H1 (cell line): ENCODE data around the gene LCE1B. TPM values are rescaled to one million over a fixed set of nuclear protein-coding genes. Genes with fewer than 3 reads are reported as not detected.

Source experiments
- CTCF ChIA-PET: fragments of 300-600 bp; sonication (Branson Sonifier 250); formaldehyde crosslinking; loops from one replicate; lab custom pipeline; 2021; ENCODE audit not compliant: partially characterized antibody; lab: Charles Lee
- POLR2A ChIA-PET: fragments of 300-600 bp; sonication (Branson Sonifier 250); formaldehyde crosslinking; loops from one replicate; lab custom pipeline; 2021; ENCODE audit warnings: inconsistent platforms; ENCODE audit not compliant: partially characterized antibody; lab: Charles Lee
- DNase-seq, 2 experiments: peaks; one replicate each; pipeline versions ENCODE4 v3.0.0 to v3.0.0-alpha.2; 2010 to 2022; ENCODE audit warnings: low spot score in 2 of 2, low read depth in 1 of 2, mixed read lengths in 1 of 2
- FAIRE-seq: peaks from 2 replicates; lab custom pipeline; 2011; peaks lifted over from hg19 to GRCh38; lab: Jason Lieb, UNC
- H2AFZ ChIP-seq: 2 replicates; pipeline ENCODE4 v1.8.1; 2012; ENCODE audit warnings: low read length, inconsistent platforms
- H2AK5ac ChIP-seq: 2 replicates; pipeline ENCODE4 v1.6.1; 2013; ENCODE audit warnings: low read depth, low read length
- H2BK120ac ChIP-seq: replicated peaks from 2 replicates; pipeline ENCODE3; 2013; ENCODE audit warnings: low read depth, low read length, inconsistent platforms
- H2BK12ac ChIP-seq: 2 replicates; pipeline ENCODE4 v1.6.1; 2013; ENCODE audit warnings: low read depth, low read length
- H2BK15ac ChIP-seq: 2 replicates; pipeline ENCODE4 v1.6.1; 2013; ENCODE audit warnings: low read length
- H2BK20ac ChIP-seq: 2 replicates; pipeline ENCODE4 v1.6.1; 2013; ENCODE audit warnings: low read length
- H2BK5ac ChIP-seq: 2 replicates; pipeline ENCODE4 v1.6.1; 2013; ENCODE audit warnings: low read depth, low read length
- H3K14ac ChIP-seq: 2 replicates; pipeline ENCODE4 v1.6.1; 2013; ENCODE audit warnings: inconsistent platforms; ENCODE audit not compliant: insufficient read length
- H3K18ac ChIP-seq: 2 replicates; pipeline ENCODE4 v1.6.1; 2013; ENCODE audit warnings: low read length; ENCODE audit errors: extremely low read depth
- H3K23ac ChIP-seq: 2 replicates; pipeline ENCODE4 v1.6.1; 2013; ENCODE audit warnings: inconsistent platforms; ENCODE audit not compliant: insufficient read length
- H3K23me2 ChIP-seq: 2 replicates; pipeline ENCODE4 v1.6.1; 2013; ENCODE audit warnings: low read depth, low read length
- H3K27ac ChIP-seq: 2 replicates; pipeline ENCODE4 v1.6.1; 2011; ENCODE audit warnings: low read depth, low read length, inconsistent platforms
- H3K27me3 ChIP-seq, 4 experiments: replicated peaks in 1 of 4; 1 replicate in 1 of 4; 2 replicates in 3 of 4; pipeline versions ENCODE4 v1.6.1 to v1.8.1; 2011 to 2013; ENCODE audit warnings: low read length in 3 of 4, mild to moderate bottlenecking in 3 of 4, inconsistent platforms in 2 of 4, mixed read lengths in 2 of 4, moderate library complexity in 1 of 4; ENCODE audit not compliant: control insufficient read depth in 3 of 4, insufficient read depth in 3 of 4; ENCODE audit errors: extremely low read depth in 1 of 4
- H3K36me3 ChIP-seq, 4 experiments: 2 replicates each; pipeline versions ENCODE4 v1.6.1 to v1.8.1; 2011 to 2013; ENCODE audit warnings: mild to moderate bottlenecking in 4 of 4, low read length in 3 of 4, moderate library complexity in 2 of 4, control low read depth in 1 of 4, inconsistent platforms in 1 of 4; ENCODE audit not compliant: insufficient read depth in 4 of 4, control insufficient read depth in 2 of 4
- H3K4ac ChIP-seq: replicated peaks from 2 replicates; pipeline ENCODE3; 2013; ENCODE audit warnings: low read length, low read depth, mixed read lengths, inconsistent platforms; ENCODE audit not compliant: insufficient read length
- H3K4me1 ChIP-seq, 4 experiments: replicated peaks in 1 of 4; 1 replicate in 1 of 4; 2 replicates in 3 of 4; pipeline versions ENCODE4 v1.6.1 to v1.8.1; 2011 to 2013; ENCODE audit warnings: low read length in 3 of 4, inconsistent platforms in 2 of 4, mixed read lengths in 1 of 4; ENCODE audit not compliant: insufficient read depth in 4 of 4, control insufficient read depth in 3 of 4
- H3K4me2 ChIP-seq, 2 experiments: 2 replicates each; pipeline versions ENCODE4 v1.6.1 to v1.8.1; 2011 to 2013; ENCODE audit warnings: low read depth in 2 of 2, low read length in 2 of 2, control low read depth in 1 of 2, inconsistent platforms in 1 of 2, mild to moderate bottlenecking in 1 of 2; ENCODE audit not compliant: insufficient read depth in 1 of 2
- H3K4me3 ChIP-seq, 4 experiments: fragments of 200-600, 300-600 bp in 1 of 4; sonication (generic), shearing (Covaris generic), sonication (Bioruptor Twin) in 1 of 4; 2 replicates each; pipeline versions ENCODE4 v1.5.1 to v1.8.1; 2011 to 2016; ENCODE audit warnings: low read length in 4 of 4, low read depth in 3 of 4, control low read depth in 2 of 4, inconsistent platforms in 2 of 4, mild to moderate bottlenecking in 2 of 4, mixed read lengths in 1 of 4, moderate library complexity in 1 of 4; ENCODE audit not compliant: insufficient read depth in 2 of 4; ENCODE audit errors: extremely low read depth in 1 of 4
- H3K56ac ChIP-seq: replicated peaks from 2 replicates; pipeline ENCODE3; 2013; ENCODE audit warnings: low read depth, mild to moderate bottlenecking, mixed read lengths, low read length, inconsistent platforms; ENCODE audit not compliant: insufficient read length
- H3K79me1 ChIP-seq: 2 replicates; pipeline ENCODE4 v1.6.1; 2013; ENCODE audit warnings: low read depth, low read length, control low read depth
- H3K79me2 ChIP-seq, 2 experiments: 2 replicates each; pipeline versions ENCODE4 v1.6.1 to v1.8.1; 2012 to 2013; ENCODE audit warnings: low read length in 2 of 2, mild to moderate bottlenecking in 2 of 2, inconsistent platforms in 1 of 2; ENCODE audit not compliant: insufficient read depth in 2 of 2, control insufficient read depth in 1 of 2
- H3K9ac ChIP-seq, 4 experiments: replicated peaks in 1 of 4; 1 replicate in 1 of 4; 2 replicates in 3 of 4; pipeline versions ENCODE4 v1.6.1 to v1.8.1; 2011 to 2013; ENCODE audit warnings: low read depth in 3 of 4, low read length in 3 of 4, control low read depth in 2 of 4, mild to moderate bottlenecking in 2 of 4, moderate library complexity in 2 of 4, inconsistent platforms in 1 of 4; ENCODE audit errors: extremely low read depth in 1 of 4
- H3K9me3 ChIP-seq, 2 experiments: 2 replicates each; pipeline versions ENCODE4 v1.6.1 to v1.8.1; 2012 to 2013; ENCODE audit warnings: mild to moderate bottlenecking in 2 of 2, moderate library complexity in 2 of 2, control low read depth in 1 of 2, inconsistent platforms in 1 of 2, low read depth in 1 of 2, low read length in 1 of 2, mixed read lengths in 1 of 2; ENCODE audit not compliant: insufficient read depth in 2 of 2
- H4K20me1 ChIP-seq, 2 experiments: replicated peaks in 1 of 2; 2 replicates each; pipeline versions ENCODE3 to v1.8.1; 2011 to 2013; ENCODE audit warnings: inconsistent platforms in 2 of 2, low read length in 2 of 2, mild to moderate bottlenecking in 1 of 2; ENCODE audit not compliant: insufficient read depth in 2 of 2, control insufficient read depth in 1 of 2
- H4K5ac ChIP-seq: 2 replicates; pipeline ENCODE4 v1.6.1; 2013; ENCODE audit warnings: low read length, low read depth, mixed read lengths, inconsistent platforms; ENCODE audit not compliant: insufficient read length
- H4K8ac ChIP-seq: 2 replicates; pipeline ENCODE4 v1.8.0; 2013; ENCODE audit warnings: mild to moderate bottlenecking, moderate library complexity, low read length, inconsistent platforms; ENCODE audit not compliant: insufficient read depth; ENCODE audit errors: extremely low read depth
- H4K91ac ChIP-seq: replicated peaks from 2 replicates; pipeline ENCODE3; 2013; ENCODE audit warnings: low read length, mixed read lengths, inconsistent platforms; ENCODE audit not compliant: insufficient read length
- BCL11A ChIP-seq, 2 experiments: IDR thresholded peaks; one replicate each; pipeline ENCODE4 v1.6.1; 2011; ENCODE audit warnings: low read depth in 2 of 2, low read length in 2 of 2, mild to moderate bottlenecking in 2 of 2
- CEBPB ChIP-seq: IDR thresholded peaks from 2 replicates; pipeline ENCODE4 v1.6.1; 2012; ENCODE audit warnings: low read depth, low read length
- CHD1 ChIP-seq: IDR thresholded peaks from 2 replicates; pipeline ENCODE4 v1.6.1; 2012; ENCODE audit warnings: low read depth, low read length, improper control_type of control experiment
- CHD2 ChIP-seq: IDR thresholded peaks from 2 replicates; pipeline ENCODE4 v1.6.1; 2012; ENCODE audit warnings: low read length, improper control_type of control experiment
- EGR1 ChIP-seq: IDR thresholded peaks from 2 replicates; pipeline ENCODE4 v1.6.1; 2011; ENCODE audit warnings: low read depth, low read length, borderline replicate concordance
- FOSL1 ChIP-seq: IDR thresholded peaks from 2 replicates; pipeline ENCODE4 v1.6.1; 2011; ENCODE audit warnings: mild to moderate bottlenecking, low read depth, low read length, moderate library complexity; ENCODE audit not compliant: insufficient read depth
- PHF8 ChIP-seq: fragments of 200-600 bp; sonication (generic); conservative IDR thresholded peaks from 2 replicates; pipeline ENCODE4 v1.7.1; 2012; ENCODE audit warnings: low read depth, mild to moderate bottlenecking, inconsistent platforms, low read length, moderate library complexity
- POU5F1 ChIP-seq: IDR thresholded peaks from 2 replicates; pipeline ENCODE4 v1.6.1; 2011; ENCODE audit warnings: low read depth, mild to moderate bottlenecking, low read length, moderate library complexity
- RXRA ChIP-seq: IDR thresholded peaks from 2 replicates; pipeline ENCODE4 v1.6.1; 2011; ENCODE audit warnings: low read depth, mild to moderate bottlenecking, low read length, moderate library complexity; ENCODE audit not compliant: insufficient read depth
- SAP30 ChIP-seq: fragments of 300-600 bp; sonication (generic); IDR thresholded peaks from 2 replicates; pipeline ENCODE4 v1.7.1; 2012; ENCODE audit warnings: low read length, moderate library complexity, mild to moderate bottlenecking, inconsistent platforms; ENCODE audit not compliant: insufficient read depth, insufficient replicate concordance
- SIX5 ChIP-seq: IDR thresholded peaks from 2 replicates; pipeline ENCODE4 v1.6.1; 2011; ENCODE audit warnings: mild to moderate bottlenecking, low read depth, low read length
- ZNF274 ChIP-seq: IDR thresholded peaks from 2 replicates; pipeline ENCODE4 v1.7.0; 2012; ENCODE audit warnings: low read length, borderline replicate concordance; ENCODE audit errors: extremely low read depth
- WGBS, 2 experiments: shearing (Covaris generic) in 1 of 2; methylation state at CpG; one replicate each; pipeline versions ENCODE4 v1.1.6 to v1.1.7; 2013 to 2015; ENCODE audit warnings: low lambda C conversion rate in 2 of 2, mixed read lengths in 2 of 2, inconsistent platforms in 1 of 2, low coverage in 1 of 2, missing lambda C conversion rate in 1 of 2; ENCODE audit not compliant: insufficient replicate concordance in 2 of 2, insufficient coverage in 1 of 2, insufficient read length in 1 of 2; ENCODE audit errors: extremely low coverage in 1 of 2, missing lambda C conversion rate in 1 of 2; 5-methylcytosine and 5-hydroxymethylcytosine counted together
- polyA plus RNA-seq, 7 experiments: library from polyadenylated mRNA; depleted of rRNA in 3 of 7; stranded (reverse) in 5 of 7; unstranded in 2 of 7; fragments of >200 nt in 5 of 7; fragments of 200-250 nt in 2 of 7; gene quantifications; 1 replicate in 5 of 7; 2 replicates in 1 of 7; 4 replicates in 1 of 7; pipeline versions ENCODE4 v1.2.1 to v1.2.3, GENCODE V29; 2011 to 2013; ENCODE audit warnings: missing spikeins in 2 of 7, mixed read lengths in 2 of 7
- total RNA-seq: library from RNA; stranded (reverse); fragmentation: NEBNext Ultra II Directional; extraction: Animal tissue kit (Norgen Biotek cat#: 25700); gene quantifications from 2 replicates; pipeline ENCODE4 v1.2.1, GENCODE V29; 2021
- TF ChIP-seq, protein P1 (sequence below): IDR thresholded peaks from 2 replicates; pipeline ENCODE4 v1.6.1; 2011; ENCODE audit warnings: low read depth, mild to moderate bottlenecking, low read length; ENCODE audit not compliant: insufficient read depth

Gene LCE1B
- total and polyA plus RNA-seq, 2 of the 8 experiments (the other 6 are each of a cell fraction or from before 2014, with no cell fraction given): not detected

DNA sequence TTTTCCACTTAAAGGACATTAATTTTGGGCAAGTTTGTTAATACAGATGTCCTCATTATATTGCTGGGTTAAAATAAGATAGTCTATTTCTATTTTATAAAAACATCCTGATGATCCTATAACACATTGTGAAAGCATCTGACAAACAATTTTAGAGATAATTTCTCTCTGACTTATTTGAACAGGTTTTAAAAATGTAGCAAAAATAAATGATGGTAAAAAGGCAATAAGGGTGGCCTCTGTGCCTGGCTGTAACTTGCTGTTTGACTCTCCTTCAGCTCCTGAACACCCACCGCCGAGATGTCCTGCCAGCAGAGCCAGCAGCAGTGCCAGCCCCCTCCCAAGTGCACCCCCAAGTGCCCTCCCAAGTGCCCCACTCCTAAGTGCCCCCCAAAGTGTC, 15.4 kb downstream of the LCE1B start, which contains the start of gene LCE1A:
Gene LCE1A (plus strand): TSS at position 301 of the 400 bp plus-strand sequence. CDS start 0 bp downstream, at position 301.
- no peak for FAIRE-seq
- POLR2A ChIA-PET: no interaction called here
- Histone ChIP-seq H3K14ac (no peak within 1 kb of the TSS), H2BK20ac (no peak within 1 kb of the TSS), H2BK15ac (no peak within 1 kb of the TSS), H4K8ac (no peak within 1 kb of the TSS), H3K4ac (no peak within 1 kb of the TSS), H3K79me1 (no peaks in the 10 kb centered on the region), H3K23ac (no peak within 1 kb of the TSS), H3K4me2 (no peak within 1 kb of the TSS), H3K9me3 (peaks cover 55 to 66% of the 10 kb centered on the region in 2 experiments), H2BK5ac (no peak within 1 kb of the TSS), H3K9ac (no peak within 1 kb of the TSS), H3K4me1 (no peaks in the 10 kb centered on the region), H3K56ac (no peak within 1 kb of the TSS), H4K20me1 (no peaks in the 10 kb centered on the region), H2AFZ (no peak within 1 kb of the TSS), H2AK5ac (no peak within 1 kb of the TSS), H4K5ac (no peak within 1 kb of the TSS), H3K4me3 (no peak within 1 kb of the TSS), H3K36me3 (no peaks in the 10 kb centered on the region), H3K27me3 (no peaks in the 10 kb centered on the region), H2BK120ac (no peak within 1 kb of the TSS), H2BK12ac (no peak within 1 kb of the TSS), H3K79me2 (no peaks in the 10 kb centered on the region), H3K27ac (no peak within 1 kb of the TSS), H3K18ac (no peak within 1 kb of the TSS), H4K91ac (no peak within 1 kb of the TSS), H3K23me2 (no peaks in the 10 kb centered on the region)
- CTCF ChIA-PET: no interaction called here
- TF ChIP-seq, protein P1, sequence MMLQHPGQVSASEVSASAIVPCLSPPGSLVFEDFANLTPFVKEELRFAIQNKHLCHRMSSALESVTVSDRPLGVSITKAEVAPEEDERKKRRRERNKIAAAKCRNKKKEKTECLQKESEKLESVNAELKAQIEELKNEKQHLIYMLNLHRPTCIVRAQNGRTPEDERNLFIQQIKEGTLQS: no peak
- TF ChIP-seq ZNF274 (no peak), RXRA (no peak), CHD1 (no peak), SAP30 (no peak), PHF8 (no peak), FOSL1 (no peak), POU5F1 (no peak), CHD2 (no peak), BCL11A (IDR thresholded peaks at IDR 0.05; ENCODE audit: low read depth in 2 of 2, low read length in 2 of 2) (no peak), SIX5 (no peak), EGR1 (no peak), CEBPB (no peak)
- 83% methylated on average over 2 of the region's 2 CpGs; no CpG with 5 or more reads in 1 of the 2 experiments for WGBS, 2 experiments
- no peak for DNase-seq
